Karpas-422 (cell line): ENCODE results near the gene CHRDL2. TPM values are rescaled to one million over a fixed set of nuclear protein-coding genes. Genes with fewer than 3 reads are reported as not detected.

Experiments
- DNase-seq: peaks from one replicate; pipeline ENCODE4 v3.0.0-alpha.2; 2015
- H2AFZ ChIP-seq: fragments of 200-600 bp; sonication (generic); 2 replicates; pipeline ENCODE4 v1.6.1; 2014; ENCODE audit warnings: antibody characterized with exemption, low read length, mixed read lengths
- H3K27ac ChIP-seq: fragments of 200-600 bp; sonication (generic); 2 replicates; pipeline ENCODE4 v1.5.1; 2014; ENCODE audit warnings: mild to moderate bottlenecking, low read length, moderate library complexity
- H3K27me3 ChIP-seq: fragments of 200-600 bp; sonication (generic); 2 replicates; pipeline ENCODE4 v1.6.1; 2014; ENCODE audit warnings: low read length, mixed read lengths
- H3K36me3 ChIP-seq: fragments of 200-600 bp; sonication (generic); 2 replicates; pipeline ENCODE4 v1.6.1; 2014; ENCODE audit warnings: low read length, mixed read lengths; ENCODE audit not compliant: insufficient read depth
- H3K4me1 ChIP-seq: fragments of 200-600 bp; sonication (generic); 2 replicates; pipeline ENCODE4 v1.6.1; 2014; ENCODE audit warnings: mild to moderate bottlenecking, low read length, mixed read lengths
- H3K4me2 ChIP-seq: fragments of 200-600 bp; sonication (generic); 2 replicates; pipeline ENCODE4 v1.6.1; 2014; ENCODE audit warnings: low read length, low read depth, mild to moderate bottlenecking; ENCODE audit not compliant: poor library complexity, severe bottlenecking
- H3K4me3 ChIP-seq: fragments of 200-600 bp; sonication (generic); 2 replicates; pipeline ENCODE4 v1.5.1; 2014; ENCODE audit warnings: mild to moderate bottlenecking, antibody characterized with exemption, low read length, mixed read lengths
- H3K79me2 ChIP-seq: fragments of 200-600 bp; sonication (generic); 2 replicates; pipeline ENCODE4 v1.6.1; 2014; ENCODE audit warnings: mild to moderate bottlenecking, low read length, mixed read lengths
- H3K9ac ChIP-seq: fragments of 200-600 bp; sonication (generic); 2 replicates; pipeline ENCODE4 v1.6.0; 2014; ENCODE audit warnings: low read length
- H3K9me2 ChIP-seq: fragments of 200-600 bp; sonication (generic), shearing (Covaris generic); replicated peaks from 2 replicates; pipeline ENCODE4 v1.6.0; 2014; ENCODE audit warnings: mild to moderate bottlenecking, low read length, moderate library complexity; ENCODE audit not compliant: insufficient read depth
- H3K9me3 ChIP-seq: fragments of 300-700, 200-600 bp; sonication (generic); 2 replicates; pipeline ENCODE4 v1.6.1; 2014; ENCODE audit warnings: low read length, mixed read lengths
- H4K20me1 ChIP-seq: fragments of 200-600 bp; sonication (generic); 2 replicates; pipeline ENCODE4 v1.6.1; 2014; ENCODE audit warnings: mild to moderate bottlenecking, antibody characterized with exemption, low read length, low read depth; ENCODE audit not compliant: insufficient read depth
- total RNA-seq: library from RNA; depleted of rRNA; stranded (reverse); fragments of >200 nt; shearing (Covaris generic); gene quantifications from 2 replicates; pipeline ENCODE4 v1.2.3, GENCODE V29; 2014; ENCODE audit warnings: low replicate concordance

Gene CHRDL2
- total RNA-seq, 1 experiment from 2014 or later: not detected

DNA sequence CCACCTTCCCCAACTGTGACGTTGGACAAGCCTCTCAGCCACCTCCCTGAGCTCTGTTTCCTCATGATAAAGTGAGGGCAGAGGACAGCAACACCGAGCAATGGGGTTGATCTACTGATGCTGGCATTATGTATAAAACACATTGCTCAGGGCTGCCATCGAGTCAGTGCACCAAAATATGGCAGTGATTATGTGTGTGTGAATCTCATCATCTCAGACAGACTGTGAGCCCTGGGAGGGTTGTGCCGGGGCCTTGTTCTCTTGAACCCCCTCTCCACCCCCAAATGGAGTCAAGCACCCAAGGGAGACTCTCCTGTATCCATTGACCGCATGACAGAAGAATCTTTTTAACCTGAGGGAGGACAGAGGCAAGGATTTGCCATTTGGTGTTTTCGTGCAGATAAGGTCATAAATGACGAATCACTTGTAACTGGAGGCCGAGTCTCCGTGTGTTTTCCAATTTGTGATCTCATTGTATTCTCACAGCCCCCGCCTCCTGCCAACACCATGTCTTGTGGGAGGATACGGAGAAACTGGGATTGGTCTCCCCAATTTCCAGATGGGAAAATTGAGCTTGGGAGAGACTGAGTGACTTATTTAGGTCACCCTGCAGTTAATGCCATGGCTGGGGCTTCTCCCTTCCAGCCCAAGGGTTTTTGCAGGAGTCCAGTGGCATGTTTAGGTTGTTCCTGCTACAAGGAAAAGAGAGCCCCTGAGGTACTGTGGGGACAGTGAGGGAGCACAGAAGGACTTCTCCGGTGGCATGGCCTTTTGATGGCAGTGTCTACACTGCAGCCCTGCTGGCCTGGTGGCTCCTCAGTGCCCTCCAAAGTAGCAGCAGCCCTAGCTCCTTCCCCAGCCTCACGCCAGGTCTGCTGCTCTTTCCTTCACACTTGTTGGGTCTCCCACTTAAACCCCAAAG lies 52.4 kb downstream of the CHRDL2 start:
- H4K20me1 ChIP-seq: no peaks in the 10 kb centered on the region
- no peaks in the 10 kb centered on the region for H3K27me3 ChIP-seq
- H3K4me3 ChIP-seq: no peak overlapping the region
- H3K9me3 ChIP-seq: no peaks in the 10 kb centered on the region
- DNase-seq: no peak
- no peak overlapping the region for H3K4me2 ChIP-seq
- H3K4me1 ChIP-seq: no peaks in the 10 kb centered on the region
- no peak overlapping the region for H2AFZ ChIP-seq
- no peaks in the 10 kb centered on the region for H3K9me2 ChIP-seq
- no peaks in the 10 kb centered on the region for H3K79me2 ChIP-seq
- H3K9ac ChIP-seq: no peak overlapping the region
- H3K27ac ChIP-seq: no peak overlapping the region
- H3K36me3 ChIP-seq: no peaks in the 10 kb centered on the region

DNA sequence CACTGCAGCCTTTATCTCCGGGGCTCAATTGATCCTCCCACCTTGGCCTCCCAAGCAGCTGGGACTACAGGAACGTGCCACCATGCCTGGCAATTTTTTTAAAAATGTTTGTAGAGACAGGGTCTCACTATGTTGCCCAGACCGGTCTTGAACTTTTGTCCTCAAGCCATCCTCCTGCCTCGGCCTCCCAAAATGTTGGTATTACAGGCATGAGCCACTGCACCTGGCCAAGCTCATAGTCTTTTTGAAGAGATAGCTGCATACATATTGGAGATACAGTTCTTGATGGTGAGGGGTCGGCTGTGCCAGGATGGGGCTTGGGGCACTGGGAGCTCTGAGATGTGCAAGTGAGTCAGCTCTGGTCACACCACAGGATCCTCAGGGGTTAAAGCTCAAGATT lies 53.2 kb downstream of the CHRDL2 start:
- Histone ChIP-seq H3K4me3 (no peak overlapping the region), H3K9me2 (no peaks in the 10 kb centered on the region), H3K9me3 (no peaks in the 10 kb centered on the region), H3K4me1 (no peaks in the 10 kb centered on the region), H3K27me3 (no peaks in the 10 kb centered on the region), H3K36me3 (no peaks in the 10 kb centered on the region), H3K79me2 (no peaks in the 10 kb centered on the region), H3K27ac (no peak overlapping the region), H2AFZ (no peak overlapping the region), H3K4me2 (no peak overlapping the region), H4K20me1 (no peaks in the 10 kb centered on the region), H3K9ac (no peak overlapping the region)
- DNase-seq: no peak

DNA sequence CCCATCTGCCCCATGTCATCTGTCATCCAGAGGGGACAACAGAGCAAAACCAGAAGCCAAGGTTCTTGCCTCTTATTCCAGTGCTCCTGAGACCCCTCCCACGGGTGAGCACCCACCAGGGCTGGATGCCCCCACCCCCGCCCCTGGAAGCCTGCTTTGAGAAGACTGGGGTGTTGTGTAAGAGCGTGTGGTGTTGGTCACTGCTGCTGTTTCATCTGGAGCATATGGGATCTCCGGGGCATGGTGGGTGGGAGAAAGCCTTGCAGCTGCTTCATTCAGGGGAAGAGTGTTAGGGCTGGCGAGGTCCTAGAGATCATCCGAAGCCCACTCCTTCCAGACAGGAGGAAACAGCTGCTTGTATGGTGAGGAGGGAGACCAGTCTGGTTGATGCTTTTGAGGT lies 54.1 kb downstream of the CHRDL2 start:
- no peak for DNase-seq

DNA sequence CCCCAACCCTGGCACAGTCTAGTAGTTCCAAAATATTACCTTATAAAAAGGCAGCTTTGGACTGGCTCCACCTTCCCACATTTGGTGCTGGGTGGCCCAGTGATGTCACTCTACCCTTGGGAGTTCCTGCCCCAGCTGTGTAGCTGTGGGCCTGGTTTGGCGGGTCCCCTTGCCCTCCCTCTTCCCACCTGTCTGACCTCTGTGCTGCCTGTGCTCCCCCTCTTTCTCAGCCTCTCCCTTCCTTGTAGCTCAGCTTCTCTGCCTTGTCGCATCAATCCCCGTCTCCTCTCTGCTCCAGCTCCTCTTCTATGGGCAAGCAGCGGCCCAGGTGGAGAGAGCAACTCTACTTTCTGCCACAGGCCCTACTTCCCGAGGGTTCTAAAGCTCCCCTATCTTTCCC lies 54.6 kb downstream of the CHRDL2 start:
- no peaks in the 10 kb centered on the region for H3K9me3 ChIP-seq
- no peaks in the 10 kb centered on the region for H3K9me2 ChIP-seq
- H3K27me3 ChIP-seq: no peaks in the 10 kb centered on the region
- no peak overlapping the region for H2AFZ ChIP-seq
- H3K9ac ChIP-seq: no peak overlapping the region
- H3K4me1 ChIP-seq: no peaks in the 10 kb centered on the region
- no peaks in the 10 kb centered on the region for H3K36me3 ChIP-seq
- no peaks in the 10 kb centered on the region for H4K20me1 ChIP-seq
- H3K27ac ChIP-seq: no peak overlapping the region
- DNase-seq: no peak
- no peak overlapping the region for H3K4me3 ChIP-seq
- no peak overlapping the region for H3K4me2 ChIP-seq
- no peaks in the 10 kb centered on the region for H3K79me2 ChIP-seq

More for the DNA sequence above, 54.1 kb downstream of the CHRDL2 start:
- H3K79me2 ChIP-seq: no peaks in the 10 kb centered on the region
- H3K27me3 ChIP-seq: no peaks in the 10 kb centered on the region
- no peaks in the 10 kb centered on the region for H4K20me1 ChIP-seq
- no peak overlapping the region for H2AFZ ChIP-seq
- H3K4me1 ChIP-seq: no peaks in the 10 kb centered on the region
- no peak overlapping the region for H3K27ac ChIP-seq
- no peak overlapping the region for H3K4me3 ChIP-seq
- H3K4me2 ChIP-seq: no peak overlapping the region
- no peaks in the 10 kb centered on the region for H3K9me2 ChIP-seq
- H3K36me3 ChIP-seq: no peaks in the 10 kb centered on the region
- no peaks in the 10 kb centered on the region for H3K9me3 ChIP-seq
- no peak overlapping the region for H3K9ac ChIP-seq

DNA sequence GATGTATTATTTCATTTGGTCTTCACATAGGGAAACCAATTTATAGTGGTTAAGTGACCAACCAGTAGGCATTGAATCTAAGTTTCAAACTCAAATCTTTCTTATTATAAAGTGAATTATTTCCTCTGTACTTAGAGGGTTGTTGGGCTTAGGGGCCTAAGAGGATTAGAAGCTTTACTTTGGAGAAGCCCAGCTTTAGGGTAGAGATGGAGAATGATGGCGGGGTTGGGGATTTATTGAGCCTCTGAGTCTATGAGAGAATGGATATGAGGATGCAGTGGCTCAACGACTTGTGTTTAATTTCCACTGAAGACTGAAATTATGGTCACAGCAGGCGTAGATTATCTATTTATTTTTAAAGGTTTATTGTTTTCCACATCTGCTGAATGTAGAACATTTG lies 55.5 kb downstream of the CHRDL2 start:
- DNase-seq: no peak
- no peaks in the 10 kb centered on the region for H3K9me3 ChIP-seq
- no peaks in the 10 kb centered on the region for H3K4me1 ChIP-seq
- no peaks in the 10 kb centered on the region for H3K79me2 ChIP-seq
- H3K4me2 ChIP-seq: no peak overlapping the region
- no peaks in the 10 kb centered on the region for H3K27me3 ChIP-seq
- no peaks in the 10 kb centered on the region for H3K36me3 ChIP-seq
- H3K27ac ChIP-seq: no peak overlapping the region
- H2AFZ ChIP-seq: no peak overlapping the region
- no peak overlapping the region for H3K9ac ChIP-seq
- H4K20me1 ChIP-seq: no peaks in the 10 kb centered on the region
- no peaks in the 10 kb centered on the region for H3K9me2 ChIP-seq
- H3K4me3 ChIP-seq: no peak overlapping the region

DNA sequence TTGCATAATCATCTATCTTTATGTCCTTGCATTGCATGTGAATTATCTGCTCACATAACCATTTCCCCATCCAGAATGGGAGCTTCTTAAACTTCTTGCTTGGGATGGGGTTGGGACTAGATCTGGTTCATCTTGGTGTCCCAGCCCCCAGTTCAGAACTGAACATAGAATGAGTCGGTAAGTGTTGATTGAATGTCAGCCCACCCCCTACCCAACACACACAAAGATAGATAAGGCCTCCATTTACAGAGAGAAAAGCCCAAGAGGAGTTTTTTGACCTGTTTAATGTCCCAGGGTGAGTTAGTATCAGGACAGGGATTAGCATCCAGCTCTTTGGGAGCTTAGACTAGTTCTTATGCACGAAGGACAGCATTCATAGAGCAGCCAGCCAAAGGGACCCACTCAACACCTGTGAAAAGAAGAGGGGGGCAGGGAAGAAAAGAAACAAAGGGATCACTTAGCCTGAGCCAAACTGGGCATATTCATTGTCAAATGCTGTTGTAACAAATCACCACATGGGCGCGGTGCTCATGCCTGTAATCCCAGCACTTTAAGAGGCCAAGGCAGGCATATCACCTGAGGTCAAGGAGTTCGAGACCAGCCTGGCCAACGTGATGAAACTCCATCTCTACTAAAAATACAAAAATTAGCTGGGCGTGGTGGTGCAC lies 57.4 kb downstream of the CHRDL2 start:
- H3K9me3 ChIP-seq: no peaks in the 10 kb centered on the region
- no peak overlapping the region for H2AFZ ChIP-seq
- DNase-seq: no peak
- no peak overlapping the region for H3K9ac ChIP-seq
- no peak overlapping the region for H3K27ac ChIP-seq
- no peaks in the 10 kb centered on the region for H3K9me2 ChIP-seq
- no peaks in the 10 kb centered on the region for H3K4me1 ChIP-seq
- H4K20me1 ChIP-seq: no peaks in the 10 kb centered on the region
- no peaks in the 10 kb centered on the region for H3K79me2 ChIP-seq
- H3K4me3 ChIP-seq: no peak overlapping the region
- no peaks in the 10 kb centered on the region for H3K27me3 ChIP-seq
- no peaks in the 10 kb centered on the region for H3K36me3 ChIP-seq
- H3K4me2 ChIP-seq: no peak overlapping the region

DNA sequence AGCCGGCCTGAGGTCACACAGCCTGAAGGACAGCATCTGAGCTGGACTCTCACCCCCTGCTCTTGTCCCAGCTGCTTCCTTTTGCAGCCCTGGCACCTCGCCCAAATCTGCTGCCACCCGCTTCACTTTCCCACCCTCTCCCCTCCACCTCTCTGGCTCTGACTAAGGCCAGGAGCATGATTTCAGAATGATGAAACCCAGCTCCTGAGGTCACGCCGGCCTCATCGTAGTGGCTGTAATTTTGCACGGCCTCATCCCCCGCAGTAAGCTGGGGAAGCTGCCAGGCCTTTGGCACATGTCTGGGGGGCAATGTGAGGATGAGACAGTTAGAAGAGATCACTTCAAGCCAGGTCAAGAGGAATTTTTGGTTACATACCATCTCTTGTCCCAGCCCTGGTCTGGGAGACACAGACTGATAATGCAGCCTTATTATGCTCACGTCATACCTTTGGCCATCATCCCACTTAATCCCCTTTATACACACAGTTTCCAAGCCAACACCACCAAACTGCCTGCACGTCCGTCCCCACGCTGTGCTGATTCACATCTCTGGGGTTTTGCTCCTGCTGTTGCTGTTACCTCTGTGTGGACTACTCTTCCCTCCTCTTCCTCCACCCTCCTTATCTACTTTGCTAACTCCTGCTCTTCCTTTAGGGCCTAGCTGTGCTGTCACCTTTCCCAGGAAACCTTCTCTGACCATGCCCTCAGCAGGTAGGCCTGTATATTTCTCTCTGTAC lies 58.1 kb downstream of the CHRDL2 start:
- H2AFZ ChIP-seq: no peak overlapping the region
- H3K9me2 ChIP-seq: no peaks in the 10 kb centered on the region
- DNase-seq: no peak
- H3K4me2 ChIP-seq: no peak overlapping the region
- H3K36me3 ChIP-seq: no peaks in the 10 kb centered on the region
- no peaks in the 10 kb centered on the region for H3K9me3 ChIP-seq
- H3K4me1 ChIP-seq: no peaks in the 10 kb centered on the region
- no peaks in the 10 kb centered on the region for H3K27me3 ChIP-seq
- no peaks in the 10 kb centered on the region for H3K79me2 ChIP-seq
- H3K4me3 ChIP-seq: no peak overlapping the region
- no peak overlapping the region for H3K27ac ChIP-seq
- H3K9ac ChIP-seq: no peak overlapping the region
- no peaks in the 10 kb centered on the region for H4K20me1 ChIP-seq

DNA sequence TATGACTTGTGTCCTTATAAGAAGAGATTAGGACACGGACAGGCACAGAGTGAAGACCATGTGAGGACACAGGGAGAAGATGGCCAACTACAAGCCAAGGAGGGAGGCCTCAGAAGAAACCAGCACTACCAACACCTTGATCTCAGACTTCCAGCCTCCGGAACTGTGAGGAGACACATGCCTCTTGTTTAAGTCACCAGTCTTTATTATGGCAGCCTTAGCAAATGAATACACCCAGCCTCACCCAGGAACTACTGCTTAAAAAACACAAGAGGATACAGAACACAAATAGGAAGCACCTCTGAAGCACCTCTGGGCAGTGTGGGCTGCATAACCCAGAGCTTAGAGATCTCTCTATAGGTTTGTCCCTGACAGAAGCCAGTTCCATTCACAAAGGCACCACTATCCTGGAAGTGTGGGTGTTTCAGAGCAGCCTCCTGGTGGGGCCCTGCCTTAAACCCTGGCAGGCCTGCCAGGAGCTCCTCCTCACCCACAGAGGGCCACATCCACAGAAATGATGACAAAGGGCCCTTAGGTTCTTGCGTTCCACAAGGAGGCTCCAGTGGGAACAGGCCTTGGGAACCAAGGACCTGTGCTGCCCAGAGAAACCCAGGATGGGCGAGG lies 58.8 kb downstream of the CHRDL2 start:
- no peak overlapping the region for H3K4me3 ChIP-seq
- no peak overlapping the region for H3K27ac ChIP-seq
- no peak for DNase-seq
- no peaks in the 10 kb centered on the region for H3K79me2 ChIP-seq
- H3K9me2 ChIP-seq: no peaks in the 10 kb centered on the region
- no peaks in the 10 kb centered on the region for H3K9me3 ChIP-seq
- no peaks in the 10 kb centered on the region for H3K4me1 ChIP-seq
- H3K4me2 ChIP-seq: no peak overlapping the region
- no peak overlapping the region for H2AFZ ChIP-seq
- no peaks in the 10 kb centered on the region for H3K36me3 ChIP-seq
- no peak overlapping the region for H3K9ac ChIP-seq
- no peaks in the 10 kb centered on the region for H3K27me3 ChIP-seq
- no peaks in the 10 kb centered on the region for H4K20me1 ChIP-seq
